PC-3 (cell line): ENCODE data around the gene WFDC5. TPM values are rescaled to one million over a fixed set of nuclear protein-coding genes. Genes with fewer than 3 reads are reported as not detected.

Experiments used
- ATAC-seq: fragments of 200-7000 bp; cut with Tn5 transposase; 2 replicates; pipeline ENCODE4 v1.9.1; 2020; ENCODE audit warnings: mild to moderate bottlenecking, moderate library complexity
- BruUV-seq: library from RNA; stranded (reverse); fragments of 400-500 nt; replicated peaks from 2 replicates; lab custom pipeline; 2021; lab: Mats Ljungman, UMichigan
- CTCF ChIA-PET: fragments of 300-600 bp; sonication (Branson Sonifier 250); formaldehyde crosslinking; loops from one replicate; lab custom pipeline; 2022; ENCODE audit warnings: antibody characterized with exemption; lab: Charles Lee
- POLR2A ChIA-PET: fragments of 300-600 bp; sonication (Branson Sonifier 250); formaldehyde crosslinking; loops from one replicate; lab custom pipeline; 2022; ENCODE audit warnings: antibody characterized with exemption; ENCODE audit not compliant: unreplicated experiment; lab: Charles Lee
- DNase-seq: peaks from one replicate; pipeline ENCODE4 v3.0.0-alpha.2; 2015
- H2AFZ ChIP-seq: fragments of 300-600 bp; sonication (generic); 2 replicates; pipeline ENCODE4 v1.6.0; 2016; ENCODE audit warnings: antibody characterized with exemption, low read length
- H3F3A ChIP-seq: fragments of 300-600 bp; sonication (generic); one replicate; pipeline ENCODE4 v1.6.0; 2017; ENCODE audit warnings: antibody characterized with exemption, low read length, control low read depth, mild to moderate bottlenecking; ENCODE audit not compliant: unreplicated experiment
- H3K27ac ChIP-seq: fragments of 300-600 bp; sonication (generic); 2 replicates; pipeline ENCODE4 v1.5.1; 2016; ENCODE audit warnings: mild to moderate bottlenecking, low read length
- H3K27me3 ChIP-seq: fragments of 300-600 bp; sonication (generic); 2 replicates; pipeline ENCODE4 v1.6.1; 2016; ENCODE audit warnings: low read length, mixed read lengths
- H3K36me3 ChIP-seq: fragments of 300-600 bp; sonication (generic); 2 replicates; pipeline ENCODE4 v1.6.1; 2016; ENCODE audit warnings: low read depth, mixed run types, low read length, mixed read lengths
- H3K4me1 ChIP-seq: fragments of 300-600 bp; sonication (generic); 2 replicates; pipeline ENCODE4 v1.5.1; 2016; ENCODE audit warnings: low read length; ENCODE audit not compliant: insufficient read depth
- H3K4me2 ChIP-seq: fragments of 300-600 bp; sonication (generic); 2 replicates; pipeline ENCODE4 v1.6.0; 2016; ENCODE audit warnings: low read length
- H3K4me3 ChIP-seq: fragments of 300-600 bp; sonication (generic); 2 replicates; pipeline ENCODE4 v1.5.1; 2016; ENCODE audit warnings: mild to moderate bottlenecking, low read length, mixed read lengths
- H3K79me2 ChIP-seq: fragments of 300-600 bp; sonication (generic); 2 replicates; pipeline ENCODE4 v1.6.1; 2017; ENCODE audit warnings: low read length, mixed read lengths
- H3K9ac ChIP-seq: fragments of 300-600 bp; sonication (generic); 2 replicates; pipeline ENCODE4 v1.6.0; 2016; ENCODE audit warnings: mild to moderate bottlenecking, low read length
- H3K9me2 ChIP-seq: fragments of 300-600 bp; sonication (generic); replicated peaks from 2 replicates; pipeline ENCODE4 v1.6.1; 2016; ENCODE audit warnings: mixed run types, low read length, mixed read lengths
- H3K9me3 ChIP-seq: fragments of 300-600 bp; sonication (generic); 2 replicates; pipeline ENCODE4 v1.6.1; 2016; ENCODE audit warnings: low read length, mixed read lengths
- H4K20me1 ChIP-seq: fragments of 300-600 bp; sonication (generic); 2 replicates; pipeline ENCODE4 v1.6.1; 2016; ENCODE audit warnings: low read length, mixed read lengths
- CTCF ChIP-seq: fragments of 300-600 bp; sonication (generic); conservative IDR thresholded peaks from 2 replicates; pipeline ENCODE4 v1.5.1; 2017; ENCODE audit warnings: antibody characterized with exemption, low read depth, mild to moderate bottlenecking, low read length
- EZH2 ChIP-seq: fragments of 300-600 bp; sonication (generic); IDR thresholded peaks from one replicate; pipeline ENCODE4 v1.6.1; 2017; ENCODE audit warnings: antibody characterized with exemption, mild to moderate bottlenecking, low read length; ENCODE audit not compliant: unreplicated experiment
- EZH2phosphoT487 ChIP-seq: fragments of 300-600 bp; sonication (generic); IDR thresholded peaks from 2 replicates; pipeline ENCODE4 v1.6.1; 2018; ENCODE audit warnings: mild to moderate bottlenecking, antibody characterized with exemption, low read length, borderline replicate concordance
- intact Hi-C: fragments of 100-400 bp; cut with micrococcal nuclease; formaldehyde crosslinking; loops from 2 replicates; pipeline ENCODE4 v1.9.0; 2023
- total RNA-seq: library from RNA; depleted of rRNA; stranded (reverse); fragments of >200 nt; gene quantifications from 2 replicates; pipeline ENCODE4 v1.2.3, GENCODE V29; 2014

The WFDC5 gene
- total RNA-seq, 1 experiment from 2014 or later: not detected

GRCh38 chr20:45085289-45085688 lies 29.7 kb downstream of the WFDC5 start:
- no peak overlapping the region for H3K27ac ChIP-seq
- peaks cover 8% of the 10 kb centered on the region; the same call in 1 of the 2 replicates for H3K36me3 ChIP-seq
- H3K9me2 ChIP-seq: no peaks in the 10 kb centered on the region
- no peak overlapping the region for H3K9ac ChIP-seq
- no TSS peak for BruUV-seq
- no peak overlapping the region for H3K4me3 ChIP-seq
- H3F3A ChIP-seq: peaks cover 9% of the 10 kb centered on the region
- H3K79me2 ChIP-seq: no peaks in the 10 kb centered on the region
- TF ChIP-seq EZH2: no peak
- TF ChIP-seq EZH2phosphoT487: no peak
- TF ChIP-seq CTCF: no peak
- H4K20me1 ChIP-seq: no peaks in the 10 kb centered on the region
- H3K27me3 ChIP-seq: no peaks in the 10 kb centered on the region
- intact Hi-C loops: no loop called here
- DNase-seq (no peak), ATAC-seq (no peak)
- ChIA-PET POLR2A (no interaction called here), CTCF (no interaction called here)
- H2AFZ ChIP-seq: no peak overlapping the region
- no peak overlapping the region for H3K4me2 ChIP-seq
- peaks cover 28% of the 10 kb centered on the region for H3K4me1 ChIP-seq
- no peaks in the 10 kb centered on the region for H3K9me3 ChIP-seq

GRCh38 chr20:45083127-45083526 lies 31.8 kb downstream of the WFDC5 start:
- Histone ChIP-seq H3K36me3 (peaks cover 8% of the 10 kb centered on the region; the same call in 1 of the 2 replicates), H3K9ac (no peak overlapping the region), H3F3A (peaks cover 9% of the 10 kb centered on the region), H4K20me1 (no peaks in the 10 kb centered on the region), H3K4me1 (peaks cover 17% of the 10 kb centered on the region), H3K4me3 (no peak overlapping the region), H3K9me2 (no peaks in the 10 kb centered on the region), H3K27ac (no peak overlapping the region), H3K4me2 (no peak overlapping the region), H3K27me3 (no peaks in the 10 kb centered on the region), H3K79me2 (no peaks in the 10 kb centered on the region), H2AFZ (no peak overlapping the region), H3K9me3 (no peaks in the 10 kb centered on the region)
- DNase-seq (peak; percentile 8), ATAC-seq (no peak)
- no TSS peak for BruUV-seq
- CTCF ChIA-PET: no interaction called here
- intact Hi-C loops: no loop called here
- POLR2A ChIA-PET: no interaction called here
- no peak for TF ChIP-seq EZH2
- TF ChIP-seq CTCF: no peak
- no peak for TF ChIP-seq EZH2phosphoT487

- H3K4me1 ChIP-seq: peaks cover 10% of the 10 kb centered on the region
- no peaks in the 10 kb centered on the region for H4K20me1 ChIP-seq
- H3K27me3 ChIP-seq: no peaks in the 10 kb centered on the region
- peaks cover 8% of the 10 kb centered on the region; the same call in 1 of the 2 replicates for H3K36me3 ChIP-seq
- DNase-seq: no peak
- intact Hi-C loops: no loop called here
- H3K27ac ChIP-seq: no peak overlapping the region
- H2AFZ ChIP-seq: no peak overlapping the region
- ATAC-seq: no peak
- peaks cover 2% of the 10 kb centered on the region for H3F3A ChIP-seq
- POLR2A ChIA-PET: no interaction called here
- H3K4me2 ChIP-seq: no peak overlapping the region
- BruUV-seq: no TSS peak
- H3K79me2 ChIP-seq: no peaks in the 10 kb centered on the region
- CTCF ChIA-PET: no interaction called here
- TF ChIP-seq EZH2phosphoT487 (no peak), CTCF (no peak), EZH2 (no peak)
- no peaks in the 10 kb centered on the region for H3K9me2 ChIP-seq
- no peaks in the 10 kb centered on the region for H3K9me3 ChIP-seq
- no peak overlapping the region for H3K4me3 ChIP-seq
- no peak overlapping the region for H3K9ac ChIP-seq
Measured at GRCh38 chr20:45082468-45082867, 32.5 kb downstream of the WFDC5 start.
